Iris pigment epithelial cell (primary cell): Measurements from ENCODE around the gene GMDS.

ENCODE experiments used
- DNase-seq: peaks from one replicate; pipeline ENCODE4 v3.0.0-alpha.2; 2011; ENCODE audit warnings: low read depth

Gene GMDS

GRCh38 chr6:2205396-2205795 is 40.0 kb downstream of the GMDS start:
- DNase-seq, result no peak

DNA sequence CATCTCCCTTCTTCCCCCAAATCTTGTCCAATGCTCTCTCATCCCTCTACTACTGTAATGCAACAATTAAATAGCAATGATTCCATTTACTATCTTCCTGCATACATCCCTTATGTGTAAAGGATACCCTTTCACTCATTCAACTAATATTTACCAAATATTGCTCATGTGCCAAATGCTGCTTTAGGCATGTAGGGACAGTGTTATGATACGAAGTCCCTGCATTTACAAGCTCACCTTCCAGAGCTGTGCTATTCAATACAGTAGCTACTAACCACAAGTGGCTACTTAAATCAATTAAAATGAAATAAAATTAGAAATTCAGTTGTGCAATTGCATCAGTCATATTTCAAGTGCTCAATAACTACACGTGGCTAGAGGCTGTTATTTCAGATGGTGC is 41.1 kb downstream of the GMDS start:
- DNase-seq, result no peak

GRCh38 chr6:2203264-2203663 is 42.1 kb downstream of the GMDS start:
- no peak for DNase-seq

DNA sequence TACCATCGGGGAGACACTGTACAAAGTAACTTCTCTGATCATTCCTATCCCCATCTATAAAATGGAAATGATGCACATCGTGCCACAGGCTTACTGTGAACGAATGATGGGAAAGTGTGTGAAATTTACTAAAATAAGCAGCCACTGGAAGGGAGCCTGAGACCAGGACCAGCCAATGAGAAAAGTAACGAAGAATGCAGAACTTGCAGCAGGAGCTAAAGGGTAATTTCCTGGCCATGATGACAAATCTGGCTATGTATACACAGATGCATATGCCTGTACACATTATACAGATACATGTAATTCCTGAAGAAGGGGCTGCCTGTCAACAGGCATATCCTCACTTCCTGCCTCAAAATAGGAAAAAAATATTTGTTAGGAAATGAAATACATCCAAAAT is 47.4 kb downstream of the GMDS start:
- DNase-seq, result peak; percentile 34

GRCh38 chr6:2197177-2197671 is 48.2 kb downstream of the GMDS start:
- peak; percentile 77 for DNase-seq

DNA sequence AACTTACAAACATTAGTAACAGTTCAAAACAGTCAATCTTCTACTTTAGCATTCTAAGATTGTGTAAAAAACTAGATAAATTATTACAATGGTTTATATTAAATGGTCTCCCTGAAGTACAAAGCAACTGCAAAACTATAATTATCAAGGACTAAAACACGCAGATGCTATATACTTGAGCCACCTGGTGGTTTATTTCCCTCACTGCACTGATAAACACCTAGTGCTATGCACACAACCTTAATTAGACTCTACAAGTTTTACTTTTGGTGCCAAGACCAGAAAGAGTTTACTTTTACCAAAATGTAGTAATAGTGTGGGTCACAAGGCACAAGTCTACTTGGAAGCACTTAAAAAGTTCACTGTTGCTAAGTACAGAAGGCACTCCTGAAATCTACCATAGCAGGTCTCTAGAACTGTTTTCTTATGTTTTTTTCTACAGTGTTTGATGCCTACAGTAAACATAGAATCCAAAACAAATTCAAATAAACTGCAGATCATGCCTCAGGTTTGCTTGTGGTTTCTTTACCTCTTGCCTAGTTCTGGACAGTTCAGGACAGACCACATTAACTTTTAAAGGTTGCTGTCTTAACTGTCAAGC is 49.2 kb downstream of the GMDS start:
- peak; percentile 60 for DNase-seq

GRCh38 chr6:2194643-2195042 is 50.8 kb downstream of the GMDS start:
- no peak for DNase-seq

DNA sequence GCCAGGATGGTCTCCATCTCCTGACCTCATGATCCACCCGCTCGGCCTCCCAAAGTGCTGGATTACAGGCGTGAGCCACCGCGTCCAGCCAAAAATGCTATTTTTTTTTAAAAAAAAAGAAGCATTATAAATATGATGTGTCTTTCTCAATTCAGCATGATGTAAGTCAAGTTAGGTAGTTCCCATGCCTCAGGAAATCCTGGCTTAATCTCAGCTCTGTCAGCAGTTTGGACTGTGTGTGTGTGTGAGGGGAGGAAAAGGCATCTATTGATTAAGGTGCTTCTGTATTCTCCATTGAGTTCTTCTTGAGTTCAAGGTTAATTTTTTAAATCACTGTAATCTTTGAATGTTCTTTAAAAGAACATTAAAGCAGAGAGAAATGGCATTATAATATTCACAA is 51.5 kb downstream of the GMDS start:
- DNase-seq, result peak; percentile 70

DNA sequence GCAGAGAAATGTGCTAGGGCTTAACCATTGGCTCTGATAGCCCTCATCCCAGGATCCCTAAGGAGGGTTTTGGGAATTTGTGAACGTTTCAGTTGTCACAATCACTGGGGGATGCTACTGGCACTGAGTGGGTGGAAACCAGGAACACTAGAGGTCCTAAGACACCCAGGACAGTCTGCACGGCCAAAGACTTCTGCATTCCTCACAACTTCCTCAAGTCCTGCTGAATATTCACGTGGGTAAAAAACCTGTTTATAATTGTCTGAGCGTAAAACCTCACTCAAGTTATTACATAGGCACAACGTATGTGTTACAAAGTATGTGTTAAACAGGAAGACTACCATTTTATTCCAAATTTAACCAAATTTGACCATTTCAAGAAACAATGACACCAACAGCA is 52.4 kb downstream of the GMDS start:
- no peak for DNase-seq

DNA sequence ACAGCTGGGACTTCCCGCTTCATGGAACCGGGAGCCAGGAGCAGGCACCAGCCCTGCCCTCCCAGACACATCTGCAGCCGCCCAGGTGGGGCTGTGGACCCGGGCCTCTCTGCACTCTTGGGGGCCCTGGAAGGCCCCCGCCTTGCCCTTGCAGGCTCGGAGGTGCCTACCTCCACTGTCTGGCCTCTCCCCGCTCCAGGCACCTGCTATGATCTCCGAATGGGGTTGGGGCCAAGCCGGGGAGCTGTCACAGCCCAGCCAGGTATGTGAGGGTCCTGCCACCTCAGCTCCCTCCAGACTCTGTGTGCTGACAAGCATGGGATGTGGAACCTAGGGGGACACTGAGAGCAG is 54.0 kb downstream of the GMDS start:
- no peak for DNase-seq

DNA sequence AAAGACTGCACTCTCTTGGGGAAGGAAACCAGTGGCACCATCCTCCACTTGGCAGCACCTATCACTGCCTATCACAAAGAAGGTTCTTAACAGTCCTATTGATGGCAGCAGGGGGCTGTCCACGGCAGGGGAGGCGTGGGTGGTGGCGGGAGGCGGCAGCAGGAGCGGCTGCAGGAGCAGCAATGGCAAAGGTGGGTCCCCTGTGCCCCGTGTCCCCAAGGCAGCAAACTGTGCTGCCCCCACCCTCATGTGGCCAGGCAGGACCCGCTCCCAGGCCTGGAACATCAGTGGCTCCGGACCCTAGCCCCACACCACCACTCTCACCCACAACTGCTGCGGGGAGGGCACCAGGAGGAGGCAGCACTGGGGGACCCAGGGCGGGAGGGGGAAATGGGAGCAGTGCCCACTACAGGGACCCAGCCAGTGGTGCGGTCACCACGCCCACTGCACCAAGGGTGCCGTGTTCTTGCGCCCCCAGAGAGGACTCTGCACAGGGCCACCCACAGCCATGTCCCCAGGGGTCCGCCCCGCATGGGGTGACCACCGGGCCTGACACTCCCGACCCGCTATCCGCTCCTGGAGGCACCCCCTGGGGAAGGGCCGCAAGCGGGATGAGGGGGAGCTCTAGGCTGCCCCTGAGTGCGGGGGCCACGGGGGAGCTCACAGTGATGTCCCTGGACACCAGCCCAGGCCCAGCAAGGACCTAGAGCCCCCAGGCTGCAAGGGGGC is 54.6 kb downstream of the GMDS start:
- no peak for DNase-seq

DNA sequence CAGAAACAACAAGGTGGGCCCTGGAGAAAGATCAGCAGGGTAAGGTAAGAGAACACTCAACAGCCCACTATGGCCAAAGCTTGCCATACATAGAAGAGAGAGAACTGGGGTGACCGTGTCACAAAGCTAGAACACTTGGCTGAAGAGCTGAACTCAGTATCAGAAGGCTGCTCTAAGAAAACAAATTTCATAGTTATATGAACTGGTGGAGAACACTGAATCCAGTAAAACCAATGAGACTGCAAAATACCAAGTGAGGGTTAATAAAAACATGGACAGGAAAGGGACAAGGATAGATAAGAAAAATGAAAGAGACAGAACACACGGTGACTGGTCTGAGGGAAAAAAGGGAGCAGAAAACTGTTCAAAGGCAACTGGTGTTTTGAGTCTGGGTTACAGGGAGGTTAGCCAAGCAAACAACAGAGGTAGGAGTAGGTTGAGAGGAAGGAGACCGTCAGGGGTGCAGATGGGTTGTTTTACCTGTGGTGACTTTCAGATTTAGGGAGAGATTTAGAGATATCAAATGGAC is 56.5 kb downstream of the GMDS start:
- no peak for DNase-seq

- DNase-seq, result no peak
Measured at GRCh38 chr6:2188397-2188796, 57.0 kb downstream of the GMDS start.

DNA sequence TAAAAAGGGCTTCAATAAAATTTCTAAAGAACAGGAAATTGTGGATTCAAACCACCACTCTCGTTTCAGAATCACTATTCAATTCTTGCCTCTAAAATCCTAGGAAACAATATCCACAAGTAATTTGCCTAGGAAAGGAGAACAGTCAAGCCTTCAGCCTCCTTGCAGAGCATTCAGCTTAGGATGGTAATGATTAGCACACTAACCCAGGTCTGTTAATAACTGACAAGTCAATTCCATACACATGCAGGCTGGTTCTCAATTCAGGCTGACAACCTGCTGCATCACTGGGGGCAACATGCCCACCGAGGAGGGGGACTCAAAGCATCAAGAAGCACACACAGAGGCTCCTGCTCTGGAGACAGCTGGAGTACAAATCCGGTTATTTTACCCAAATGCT is 57.6 kb downstream of the GMDS start:
- DNase-seq, result no peak

DNA sequence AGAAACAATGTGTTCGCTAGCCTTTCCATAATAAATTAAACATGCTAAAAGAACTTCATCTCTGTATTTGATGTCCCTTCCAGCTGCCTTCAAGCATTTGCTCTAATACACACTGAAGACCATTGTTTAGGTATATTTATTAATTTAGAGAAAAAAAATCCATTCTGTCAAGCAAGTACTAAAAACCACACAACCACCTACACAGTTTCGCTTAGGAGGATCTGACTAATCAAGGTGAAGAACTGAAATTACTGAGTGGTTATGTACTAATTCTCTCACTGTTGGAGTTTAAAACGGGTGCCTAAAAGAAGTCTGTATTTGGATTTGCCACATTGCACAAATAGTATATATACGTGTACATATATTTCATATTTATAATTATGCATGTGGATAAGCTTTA is 58.9 kb downstream of the GMDS start:
- no peak for DNase-seq

GRCh38 chr6:2185466-2185865 is 59.9 kb downstream of the GMDS start:
- no peak for DNase-seq

DNA sequence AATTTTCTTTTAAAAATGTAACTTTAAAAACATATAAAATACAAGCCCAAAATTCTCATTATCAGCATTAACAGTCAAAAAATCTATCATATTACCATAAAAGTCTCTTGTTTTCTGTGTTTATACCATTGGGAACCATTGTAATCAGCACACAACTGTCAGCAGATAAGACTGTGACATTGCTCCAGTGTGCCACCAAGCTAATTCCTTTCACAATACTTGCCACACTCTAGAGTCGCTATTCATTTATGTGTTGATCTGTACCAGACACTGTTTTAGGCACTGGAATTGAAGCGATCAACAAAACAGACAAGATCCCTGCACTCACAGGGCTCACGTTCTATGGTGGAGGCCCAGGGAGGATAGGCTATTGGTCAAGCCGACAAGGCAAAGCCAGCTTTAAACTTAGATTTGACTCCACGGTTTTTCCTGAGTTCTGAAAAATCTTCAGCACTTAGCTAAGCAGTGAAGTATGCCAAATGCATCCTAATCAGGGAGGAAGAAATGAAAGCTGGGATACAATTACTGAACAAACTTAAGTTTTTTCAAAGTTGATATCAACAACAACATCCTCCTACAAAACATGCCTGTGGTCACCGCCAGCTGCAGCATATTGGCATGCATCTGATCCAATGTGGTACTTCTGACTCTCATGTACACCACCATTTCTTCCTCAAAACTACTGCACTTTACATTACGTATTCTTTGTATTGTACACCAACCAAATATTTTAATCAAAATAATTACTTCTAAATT is 60.5 kb downstream of the GMDS start:
- no peak for DNase-seq

- no peak for DNase-seq
Measured at GRCh38 chr6:2183752-2184151, 61.7 kb downstream of the GMDS start.

GRCh38 chr6:2183246-2183645 is 62.2 kb downstream of the GMDS start:
- DNase-seq, result no peak

- DNase-seq, result no peak
Measured at GRCh38 chr6:2182251-2182650, 63.2 kb downstream of the GMDS start.

GRCh38 chr6:2181567-2181966 is 63.8 kb downstream of the GMDS start:
- no peak for DNase-seq

DNA sequence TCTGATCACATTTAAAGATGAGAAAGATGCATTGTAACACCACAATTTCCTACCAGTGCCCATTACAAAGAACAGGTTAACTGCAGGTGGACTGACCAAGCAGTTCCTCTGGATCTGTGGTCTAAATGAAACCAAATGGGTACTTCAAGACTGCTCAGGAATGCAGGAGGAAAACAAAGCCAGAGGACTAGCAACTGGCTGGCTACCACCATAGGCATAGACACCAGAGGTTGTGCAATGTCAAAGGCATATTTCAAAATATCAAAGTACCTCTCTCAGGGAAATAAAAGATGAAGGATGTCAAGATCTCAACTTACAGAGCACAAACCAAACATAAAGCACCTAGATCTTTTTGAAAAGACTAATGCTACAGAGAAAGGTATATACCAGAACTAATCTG is 65.5 kb downstream of the GMDS start:
- DNase-seq, result peak; percentile 62

DNA sequence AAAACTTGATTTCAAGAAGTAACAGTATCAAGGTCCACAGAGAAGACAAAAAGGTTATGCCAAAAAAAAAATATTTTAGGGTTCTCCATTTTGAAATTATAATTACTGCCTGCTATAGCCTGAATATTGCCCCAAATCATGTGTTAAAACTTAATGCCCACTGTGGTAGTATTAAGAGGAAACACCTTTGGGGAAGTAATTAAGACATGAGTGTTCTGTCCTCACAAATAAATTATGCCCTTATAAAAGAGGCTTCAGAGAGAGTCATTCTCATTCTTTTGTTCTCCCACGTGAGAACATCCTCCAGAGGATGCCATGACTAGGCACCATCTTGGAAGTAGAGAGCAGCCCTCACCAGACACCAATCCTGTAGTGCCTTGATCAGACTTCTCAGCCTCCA is 66.2 kb downstream of the GMDS start:
- DNase-seq, result no peak
